OCI-LY3 (cell line): Measurements from ENCODE around the gene ALPK1.

Experiments
- EZH2phosphoT487 ChIP-seq: fragments of 200-600 bp; shearing (Covaris generic); IDR thresholded peaks from 2 replicates; pipeline ENCODE4 v1.6.1; 2018; ENCODE audit warnings: antibody characterized with exemption, mixed run types, low read depth
- TF ChIP-seq, protein P1 (sequence below): fragments of 200-600, 300-600 bp; sonication (generic); IDR thresholded peaks from 2 replicates; pipeline ENCODE4 v1.5.1; 2014; ENCODE audit warnings: antibody characterized with exemption, low read length, low read depth

DNA sequence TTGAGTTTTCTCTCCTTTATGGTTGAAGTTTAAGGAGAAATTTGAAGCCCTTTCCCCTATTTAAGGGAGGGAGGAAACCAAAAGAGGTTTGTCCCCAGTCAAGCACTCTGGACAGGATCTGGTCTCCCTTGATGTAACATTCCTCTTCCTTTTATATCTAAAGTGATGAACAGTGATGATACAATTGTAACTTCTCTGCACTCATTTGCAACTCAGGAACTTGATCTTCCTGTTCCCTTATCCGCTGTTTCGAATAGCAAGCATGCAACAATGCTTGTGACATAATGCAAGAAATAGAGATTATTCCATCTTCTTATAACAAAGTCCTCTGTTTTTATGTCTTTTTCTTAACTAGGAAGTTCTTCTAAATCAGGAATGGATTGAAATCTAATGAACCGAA is 18.3 kb downstream of the ALPK1 start:
- TF ChIP-seq, protein P1, sequence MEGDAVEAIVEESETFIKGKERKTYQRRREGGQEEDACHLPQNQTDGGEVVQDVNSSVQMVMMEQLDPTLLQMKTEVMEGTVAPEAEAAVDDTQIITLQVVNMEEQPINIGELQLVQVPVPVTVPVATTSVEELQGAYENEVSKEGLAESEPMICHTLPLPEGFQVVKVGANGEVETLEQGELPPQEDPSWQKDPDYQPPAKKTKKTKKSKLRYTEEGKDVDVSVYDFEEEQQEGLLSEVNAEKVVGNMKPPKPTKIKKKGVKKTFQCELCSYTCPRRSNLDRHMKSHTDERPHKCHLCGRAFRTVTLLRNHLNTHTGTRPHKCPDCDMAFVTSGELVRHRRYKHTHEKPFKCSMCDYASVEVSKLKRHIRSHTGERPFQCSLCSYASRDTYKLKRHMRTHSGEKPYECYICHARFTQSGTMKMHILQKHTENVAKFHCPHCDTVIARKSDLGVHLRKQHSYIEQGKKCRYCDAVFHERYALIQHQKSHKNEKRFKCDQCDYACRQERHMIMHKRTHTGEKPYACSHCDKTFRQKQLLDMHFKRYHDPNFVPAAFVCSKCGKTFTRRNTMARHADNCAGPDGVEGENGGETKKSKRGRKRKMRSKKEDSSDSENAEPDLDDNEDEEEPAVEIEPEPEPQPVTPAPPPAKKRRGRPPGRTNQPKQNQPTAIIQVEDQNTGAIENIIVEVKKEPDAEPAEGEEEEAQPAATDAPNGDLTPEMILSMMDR = no peak
- TF ChIP-seq EZH2phosphoT487 = no peak
